CD4-positive, alpha-beta T cell (primary cell): ENCODE data around the gene AMDHD2. TPM values are rescaled to one million over a fixed set of nuclear protein-coding genes. Genes with fewer than 3 reads are reported as not detected.
"Not testable (repeated sequence)": the region's sequence is repeated elsewhere in the genome, so short reads cannot be mapped to it uniquely, and the experiment has no call there.

ENCODE experiments used
- ATAC-seq: fragments of 200-7000 bp; cut with Tn5 transposase; one replicate; pipeline ENCODE4 v1.10.0; 2022; ENCODE audit warnings: mild to moderate bottlenecking; ENCODE audit not compliant: poor library complexity
- CTCF ChIA-PET: fragments of 350-600 bp; sonication (Branson Sonifier 250); formaldehyde crosslinking; loops from one replicate; lab custom pipeline; 2021; ENCODE audit warnings: antibody characterized with exemption, inconsistent platforms; lab: Charles Lee
- POLR2A ChIA-PET: fragments of 350-600 bp; sonication (Branson Sonifier 250); formaldehyde crosslinking; loops from one replicate; lab custom pipeline; 2021; ENCODE audit warnings: antibody characterized with exemption, inconsistent platforms; lab: Charles Lee
- DNase-seq, 14 experiments: peaks; one replicate each; pipeline ENCODE4 v3.0.0-alpha.2; 2013 to 2020; ENCODE audit warnings: mixed read lengths in 2 of 14
- H3K27ac ChIP-seq, 2 donors: one replicate each; pipeline versions ENCODE4 v1.5.1 to v1.7.0; 2013; ENCODE audit warnings: low read length in 2 of 2, low read depth in 1 of 2, mild to moderate bottlenecking in 1 of 2
- H3K27me3 ChIP-seq, 2 experiments: 1 replicate in 1 of 2; 2 replicates in 1 of 2; pipeline versions ENCODE4 v1.6.1 to v1.7.0; 2013; ENCODE audit warnings: low read length in 2 of 2, control low read depth in 1 of 2, mild to moderate bottlenecking in 1 of 2, moderate library complexity in 1 of 2; ENCODE audit not compliant: insufficient read depth in 2 of 2, control insufficient read depth in 1 of 2
- H3K36me3 ChIP-seq: one replicate; pipeline ENCODE4 v1.6.1; 2013; ENCODE audit warnings: low read length, control low read depth; ENCODE audit not compliant: insufficient read depth
- H3K4me1 ChIP-seq: one replicate; pipeline ENCODE4 v1.6.1; 2013; ENCODE audit warnings: low read length, control low read depth; ENCODE audit not compliant: insufficient read depth
- H3K4me3 ChIP-seq: one replicate; pipeline ENCODE4 v1.5.1; 2013; ENCODE audit warnings: mild to moderate bottlenecking, low read length, moderate library complexity
- H3K9me3 ChIP-seq, 2 experiments: 1 replicate in 1 of 2; 2 replicates in 1 of 2; pipeline versions ENCODE4 v1.6.1 to v1.7.0; 2013; ENCODE audit warnings: low read length in 2 of 2, mild to moderate bottlenecking in 2 of 2, control low read depth in 1 of 2, moderate library complexity in 1 of 2; ENCODE audit not compliant: control insufficient read depth in 1 of 2, insufficient read depth in 1 of 2
- H3K27ac Mint-ChIP-seq: one replicate; pipeline ENCODE4 v1.8.0; 2020; ENCODE audit warnings: mixed read lengths
- H3K27me3 Mint-ChIP-seq: one replicate; pipeline ENCODE4 v1.8.0; 2021; ENCODE audit warnings: mixed read lengths
- H3K36me3 Mint-ChIP-seq: one replicate; pipeline ENCODE4 v1.8.0; 2021; ENCODE audit warnings: low read depth, mixed read lengths
- H3K4me1 Mint-ChIP-seq: one replicate; pipeline ENCODE4 v1.8.0; 2021; ENCODE audit warnings: low read depth, mixed read lengths
- H3K4me3 Mint-ChIP-seq: one replicate; pipeline ENCODE4 v1.8.0; 2020; ENCODE audit warnings: mild to moderate bottlenecking, mixed read lengths
- H3K9me3 Mint-ChIP-seq: one replicate; pipeline ENCODE4 v1.8.0; 2020; ENCODE audit warnings: mixed read lengths
- CTCF ChIP-seq: fragments of 200-600 bp; IDR thresholded peaks from one replicate; pipeline ENCODE4 v1.8.0; 2022; ENCODE audit warnings: antibody characterized with exemption, mild to moderate bottlenecking
- intact Hi-C, 2 experiments: fragments of 100-400 bp; cut with DNase I in 1 of 2; cut with micrococcal nuclease in 1 of 2; formaldehyde crosslinking; loops; one replicate each; pipeline versions ENCODE4 v1.15.1 to v1.9.0; 2023 to 2025; cut with DNase I, micrococcal nuclease
- total RNA-seq, 174 experiments: library from RNA in 2 of 174; stranded (reverse) in 2 of 174; gene quantifications; one replicate each; pipeline ENCODE4 v1.2.3 and lab custom pipeline; 2021 to 2026

AMDHD2 gene
- total RNA-seq, 2 experiments from 2014 or later, result 171 to 177 TPM

- Mint-ChIP-seq H3K36me3 (peaks cover 38% of the 10 kb centered on the region), H3K4me1 (peaks cover 26% of the 10 kb centered on the region), H3K9me3 (no peaks in the 10 kb centered on the region), H3K4me3 (peak overlapping the region; percentile 95), H3K27me3 (peaks cover 8% of the 10 kb centered on the region), H3K27ac (peak overlapping the region; percentile 98)
- intact Hi-C loops, result loop anchor here (1.0 to 5.0 kb wide), 4 partner anchors 11 to 105 kb away; partner anchors contain the start of genes AMDHD2 (in 1 of the 2) and CCNF (in 1 of the 2)
- H3K27ac ChIP-seq, result peak overlapping the region; percentile 94 to 95
- peaks cover 20% of the 10 kb centered on the region for H3K36me3 ChIP-seq
- DNase-seq (peak in 12 of 14 experiments; percentile 42 to 88 (median 60)), ATAC-seq (peak; percentile 33)
- CTCF ChIA-PET, result interaction anchor here (0.9 kb wide), 1 partner anchor 17 kb away, joined by 3 read pairs; no protein-coding TSS in a partner anchor
- H3K4me3 ChIP-seq, result peak overlapping the region; percentile 94
- no peaks in the 10 kb centered on the region for H3K9me3 ChIP-seq
- peaks cover 31% of the 10 kb centered on the region for H3K4me1 ChIP-seq
- no peak for TF ChIP-seq CTCF
- POLR2A ChIA-PET, result interaction anchor here (0.6 to 4.2 kb wide), 17 partner anchors 8 to 761 kb away, joined by 3 to 135 read pairs (median 5); partner anchors contain the start of genes ABCA3, AMDHD2, ATP6V0C and E4F1
- no peaks in the 10 kb centered on the region for H3K27me3 ChIP-seq
Measured at GRCh38 chr16:2532494-2533141, 12.4 kb downstream of the AMDHD2 start.

- not testable (repeated sequence) for ATAC-seq
Measured at GRCh38 chr16:2533142-2533755, 13.1 kb downstream of the AMDHD2 start.

GRCh38 chr16:2533912-2534311, 13.7 kb downstream of the AMDHD2 start:
- peaks cover 7% of the 10 kb centered on the region for H3K36me3 ChIP-seq
- ChIA-PET CTCF (no interaction called here), POLR2A (interaction anchor here (4.2 kb wide), 1 partner anchor 14 kb away, joined by 135 read pairs; the partner anchor contains the start of gene AMDHD2)
- Mint-ChIP-seq H3K9me3 (no peaks in the 10 kb centered on the region), H3K4me1 (peaks cover 30% of the 10 kb centered on the region), H3K4me3 (peak overlapping the region; percentile 79), H3K36me3 (peaks cover 42% of the 10 kb centered on the region), H3K27me3 (peaks cover 8% of the 10 kb centered on the region), H3K27ac (peak overlapping the region; percentile 98)
- H3K4me3 ChIP-seq, result no peak overlapping the region
- H3K27ac ChIP-seq, result no peak overlapping the region
- TF ChIP-seq CTCF, result no peak
- DNase-seq (no peak), ATAC-seq (no peak)
- intact Hi-C loops, result loop anchor here (2.0 to 5.0 kb wide), 2 partner anchors 19 to 107 kb away; partner anchors contain the start of gene CCNF (in 1 of the 2)
- H3K27me3 ChIP-seq, result no peaks in the 10 kb centered on the region
- H3K9me3 ChIP-seq, result no peaks in the 10 kb centered on the region
- peaks cover 36% of the 10 kb centered on the region for H3K4me1 ChIP-seq

More at GRCh38 chr16:2533142-2533755, 13.1 kb downstream of the AMDHD2 start:
- ChIA-PET POLR2A (interaction anchor here (0.6 to 4.2 kb wide), 14 partner anchors 14 to 762 kb away, joined by 3 to 135 read pairs (median 5); partner anchors contain the start of genes ABCA3, AMDHD2, ATP6V0C and E4F1), CTCF (interaction anchor here (0.9 kb wide), 1 partner anchor 18 kb away, joined by 3 read pairs; no protein-coding TSS in a partner anchor)
- not testable (repeated sequence) for H3K27me3 ChIP-seq, H3K9me3 ChIP-seq, H3K9me3 Mint-ChIP-seq, H3K27me3 Mint-ChIP-seq
- Mint-ChIP-seq H3K36me3 (peaks cover 38% of the 10 kb centered on the region), H3K4me3 (peak overlapping the region; percentile 95), H3K27ac (peak overlapping the region; percentile 98), H3K4me1 (peaks cover 26% of the 10 kb centered on the region)
- DNase-seq, result peak in 1 of 14 experiments; percentile 60
- peaks cover 14% of the 10 kb centered on the region for H3K36me3 ChIP-seq
- intact Hi-C loops, result loop anchor here (2.0 to 5.0 kb wide), 2 partner anchors 18 to 106 kb away; partner anchors contain the start of gene CCNF (in 1 of the 2)
- H3K4me3 ChIP-seq, result peak overlapping the region; percentile 94
- peaks cover 31% of the 10 kb centered on the region for H3K4me1 ChIP-seq
- peak overlapping the region in 1 of 2 donors; percentile 95 for H3K27ac ChIP-seq

GRCh38 chr16:2534335-2534734, 14.2 kb downstream of the AMDHD2 start:
- Mint-ChIP-seq H3K27ac (peak overlapping the region; percentile 98), H3K36me3 (peaks cover 40% of the 10 kb centered on the region), H3K4me1 (peaks cover 34% of the 10 kb centered on the region), H3K4me3 (peak overlapping the region; percentile 79)
- DNase-seq, H3K27me3 ChIP-seq, POLR2A ChIA-PET, H3K4me3 ChIP-seq, H3K9me3 Mint-ChIP-seq, H3K27me3 Mint-ChIP-seq, H3K9me3 ChIP-seq, H3K27ac ChIP-seq, ATAC-seq, H3K36me3 ChIP-seq, CTCF ChIA-PET: not testable (repeated sequence)
- intact Hi-C loops, result loop anchor here in 1 of 2 experiments (5.0 kb wide), 1 partner anchor 107 kb away; the partner anchor contains the start of gene CCNF
- H3K4me1 ChIP-seq, result peaks cover 40% of the 10 kb centered on the region
